Parathyroid adenoma (tissue), 2 donors: Measurements from ENCODE around the gene DUOX2.

ENCODE experiments used
- H2AFZ ChIP-seq: fragments of 300-600 bp; sonication (generic); one replicate; pipeline ENCODE4 v1.7.0; 2017; ENCODE audit warnings: antibody characterized with exemption, mild to moderate bottlenecking
- H3K27ac ChIP-seq: fragments of 300-600 bp; sonication (generic); one replicate; pipeline ENCODE4 v1.7.0; 2017
- H3K27me3 ChIP-seq: fragments of 300-600 bp; sonication (generic); one replicate; pipeline ENCODE4 v1.7.0; 2017; ENCODE audit warnings: low read length; ENCODE audit not compliant: control insufficient read depth, insufficient read depth
- H3K36me3 ChIP-seq: fragments of 300-600 bp; sonication (generic); one replicate; pipeline ENCODE4 v1.7.0; 2017; ENCODE audit warnings: low read length; ENCODE audit not compliant: control insufficient read depth, insufficient read depth
- H3K4me1 ChIP-seq: fragments of 300-600 bp; sonication (generic); one replicate; pipeline ENCODE4 v1.7.0; 2017; ENCODE audit warnings: control low read depth
- H3K4me2 ChIP-seq: fragments of 300-600 bp; sonication (generic); one replicate; pipeline ENCODE4 v1.7.0; 2017; ENCODE audit warnings: low read length
- H3K4me3 ChIP-seq: fragments of 300-600 bp; sonication (generic); one replicate; pipeline ENCODE4 v1.7.0; 2017; ENCODE audit warnings: low read depth, low read length
- H3K79me2 ChIP-seq: fragments of 300-600 bp; sonication (generic); one replicate; pipeline ENCODE4 v1.7.0; 2017; ENCODE audit warnings: control low read depth
- H3K9ac ChIP-seq: fragments of 300-600 bp; sonication (generic); one replicate; pipeline ENCODE4 v1.7.0; 2017; ENCODE audit warnings: mild to moderate bottlenecking
- H3K9me3 ChIP-seq: fragments of 300-600 bp; sonication (generic); one replicate; pipeline ENCODE4 v1.7.0; 2017; ENCODE audit warnings: low read length; ENCODE audit not compliant: control insufficient read depth
- CTCF ChIP-seq: fragments of 300-600 bp; sonication (generic); IDR thresholded peaks from one replicate; pipeline ENCODE4 v1.7.0; 2017; ENCODE audit warnings: antibody characterized with exemption, mild to moderate bottlenecking
- donor health status: primary hyperparathyroidism.

DUOX2 gene

DNA sequence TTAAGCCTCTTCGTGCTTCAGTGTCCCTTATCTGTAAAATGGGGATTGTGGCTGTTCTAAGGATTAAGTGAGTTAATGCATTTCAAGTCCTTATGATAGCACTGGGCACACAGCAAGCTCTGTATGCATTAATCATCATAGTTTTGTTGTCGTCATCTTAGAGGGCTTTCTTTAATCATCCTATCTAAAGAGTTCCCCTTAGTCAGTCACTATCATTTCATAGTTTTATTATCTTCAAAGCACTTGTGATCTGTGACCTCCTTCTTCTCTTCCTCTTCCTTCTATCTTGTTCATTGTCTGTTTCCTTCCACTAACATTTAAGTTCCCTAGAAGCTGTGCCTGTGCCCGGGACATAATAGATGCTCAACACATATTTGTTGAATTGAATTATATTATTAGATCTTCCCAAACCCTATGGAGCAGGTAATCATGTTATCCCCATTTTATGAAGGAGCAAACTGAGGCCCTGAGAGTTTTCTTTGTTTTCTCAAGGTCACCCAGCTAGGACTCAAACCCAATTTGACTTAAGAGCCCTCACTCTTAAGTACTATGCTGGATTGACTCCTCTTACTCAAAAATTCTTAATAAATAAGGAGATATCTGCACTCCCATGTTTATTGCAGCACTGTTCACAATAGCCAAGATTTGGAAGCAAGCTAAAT lies 24.1 kb downstream of the DUOX2 start:
- H3K27ac ChIP-seq: no peak overlapping the region
- no peaks in the 10 kb centered on the region for H3K79me2 ChIP-seq
- H2AFZ ChIP-seq: no peak overlapping the region
- no peaks in the 10 kb centered on the region for H3K4me1 ChIP-seq
- no peaks in the 10 kb centered on the region for H3K36me3 ChIP-seq
- H3K27me3 ChIP-seq: no peaks in the 10 kb centered on the region
- no peaks in the 10 kb centered on the region for H3K9me3 ChIP-seq
- no peak for TF ChIP-seq CTCF
- no peak overlapping the region for H3K4me3 ChIP-seq
- H3K9ac ChIP-seq: no peak overlapping the region
- no peak overlapping the region for H3K4me2 ChIP-seq

GRCh38 chr15:45088801-45089711 lies 24.9 kb downstream of the DUOX2 start:
- Histone ChIP-seq H3K79me2 (no peaks in the 10 kb centered on the region), H3K4me1 (no peaks in the 10 kb centered on the region), H3K27me3 (no peaks in the 10 kb centered on the region), H3K4me2 (no peak overlapping the region), H3K9me3 (no peaks in the 10 kb centered on the region), H3K4me3 (no peak overlapping the region), H3K9ac (no peak overlapping the region), H2AFZ (no peak overlapping the region), H3K27ac (no peak overlapping the region), H3K36me3 (no peaks in the 10 kb centered on the region)
- no peak for TF ChIP-seq CTCF

GRCh38 chr15:45087513-45087912 lies 26.5 kb downstream of the DUOX2 start:
- Histone ChIP-seq H3K79me2 (no peaks in the 10 kb centered on the region), H3K9ac (no peak overlapping the region)

DNA sequence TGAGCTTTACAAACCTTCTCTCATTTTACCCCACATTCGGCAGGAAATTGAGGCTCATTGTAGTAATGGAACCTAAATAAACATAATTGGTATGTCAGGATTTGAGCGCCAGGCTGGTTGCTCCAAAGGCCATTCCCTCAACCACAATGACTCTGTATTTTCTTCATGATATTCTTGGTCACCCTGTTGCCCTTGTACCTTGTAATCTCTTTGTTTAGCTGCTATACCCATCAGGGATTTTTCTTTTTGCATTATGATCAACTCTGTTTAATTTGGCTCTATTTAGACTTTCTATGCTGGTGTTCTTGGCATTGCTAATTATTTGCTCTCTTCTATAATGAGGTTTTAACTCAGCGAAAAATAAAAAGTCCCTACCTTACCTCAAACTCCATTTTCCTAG lies 29.8 kb downstream of the DUOX2 start:
- H3K9ac ChIP-seq: no peak overlapping the region
- no peaks in the 10 kb centered on the region for H3K4me1 ChIP-seq
- H3K27me3 ChIP-seq: no peaks in the 10 kb centered on the region
- H3K36me3 ChIP-seq: no peaks in the 10 kb centered on the region
- no peak overlapping the region for H3K4me3 ChIP-seq
- no peaks in the 10 kb centered on the region for H3K9me3 ChIP-seq
- H3K4me2 ChIP-seq: no peak overlapping the region
- TF ChIP-seq CTCF: no peak
- no peaks in the 10 kb centered on the region for H3K79me2 ChIP-seq
- H2AFZ ChIP-seq: no peak overlapping the region
- no peak overlapping the region for H3K27ac ChIP-seq

More at GRCh38 chr15:45087513-45087912, 26.5 kb downstream of the DUOX2 start:
- Histone ChIP-seq H2AFZ (no peak overlapping the region), H3K4me2 (no peak overlapping the region), H3K4me1 (no peaks in the 10 kb centered on the region), H3K36me3 (no peaks in the 10 kb centered on the region), H3K27me3 (no peaks in the 10 kb centered on the region), H3K4me3 (no peak overlapping the region), H3K27ac (no peak overlapping the region), H3K9me3 (no peaks in the 10 kb centered on the region)
- TF ChIP-seq CTCF: no peak
